GM18526 (cell line): ENCODE measurements around the gene PHIP.

Experiments used
- POLR2A ChIP-seq: IDR thresholded peaks from 3 replicates; pipeline ENCODE4 v1.6.1; 2011; ENCODE audit not compliant: insufficient read length; ENCODE audit errors: extremely low read depth

PHIP gene

DNA sequence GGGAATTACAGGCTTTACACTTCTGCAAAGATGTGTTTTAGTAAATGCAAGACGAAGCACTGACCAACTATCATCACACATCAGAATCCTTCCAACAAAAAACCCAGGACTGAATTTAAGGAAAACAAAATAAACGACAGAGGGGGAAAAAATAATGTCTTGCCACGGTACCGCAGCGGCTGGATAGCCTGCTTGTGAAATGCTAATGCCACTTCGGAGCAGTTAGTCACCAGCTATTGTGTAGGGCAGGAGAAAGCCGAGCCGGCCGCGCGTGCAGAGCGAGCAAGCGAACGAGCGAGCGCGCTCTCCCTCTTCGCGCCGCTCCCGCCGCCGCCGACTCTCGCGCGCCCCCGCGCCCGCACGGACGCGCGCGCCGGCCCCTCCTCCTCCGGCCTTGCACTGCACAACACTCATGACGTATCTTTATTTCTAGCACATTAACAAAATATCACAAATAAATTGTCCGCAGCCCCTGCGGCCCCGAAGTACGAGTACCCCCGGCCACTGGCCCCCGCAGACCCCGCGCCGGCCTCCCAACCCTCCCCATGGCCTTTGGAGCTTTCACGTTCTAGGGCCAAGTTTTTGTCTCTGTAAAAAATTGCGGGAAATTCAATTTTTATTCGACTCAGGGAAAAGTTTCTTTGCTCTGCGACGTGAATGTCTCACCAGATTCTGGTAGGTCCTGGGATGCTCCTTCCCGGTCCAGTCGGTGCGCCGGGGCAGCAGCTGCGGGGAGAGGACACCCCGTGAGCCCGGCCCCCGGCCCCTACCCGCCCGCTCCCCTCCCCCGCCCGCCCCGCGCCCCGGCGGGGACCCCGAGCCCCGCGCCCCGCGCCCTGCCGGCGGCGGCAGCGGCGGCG is 1.0 kb downstream of the PHIP start:
- peak; percentile 35 for TF ChIP-seq POLR2A

DNA sequence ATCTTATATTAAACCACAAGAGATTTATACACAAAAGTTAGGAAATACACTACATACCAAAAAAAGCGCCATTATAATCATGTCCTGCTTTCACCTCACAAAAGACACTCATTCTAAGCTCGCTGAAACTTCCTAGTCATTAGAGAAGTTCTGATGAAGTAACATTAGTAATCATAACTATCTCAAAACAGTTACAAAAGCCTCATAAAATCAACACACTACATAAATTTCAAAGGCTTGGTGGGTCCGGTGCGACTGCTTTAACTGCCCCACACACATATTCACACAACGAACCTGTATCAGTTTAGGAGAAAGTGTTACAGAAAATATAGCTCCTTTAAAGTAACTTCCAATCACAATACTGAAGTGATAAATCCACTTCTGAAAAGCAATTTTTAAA is 1.9 kb downstream of the PHIP start:
- TF ChIP-seq POLR2A = no peak

DNA sequence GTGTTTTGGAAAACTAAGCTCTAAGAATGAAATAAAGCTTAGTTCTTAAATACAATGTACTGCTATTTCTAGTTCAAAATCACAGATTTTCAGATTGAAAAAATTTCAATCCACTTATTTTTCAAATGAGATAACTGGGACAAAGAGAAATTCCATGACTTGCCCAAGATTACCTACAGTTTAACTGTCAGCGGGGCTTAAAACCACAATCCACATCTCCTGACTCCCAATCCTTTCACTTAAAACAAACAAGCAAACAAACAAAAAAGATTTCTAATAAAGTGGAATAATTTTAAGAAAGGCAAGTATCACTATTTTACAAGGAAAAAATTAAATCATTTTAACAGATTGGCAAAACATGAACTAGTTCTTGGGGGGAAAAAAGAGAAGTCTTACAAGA is 4.2 kb downstream of the PHIP start:
- TF ChIP-seq POLR2A = no peak

DNA sequence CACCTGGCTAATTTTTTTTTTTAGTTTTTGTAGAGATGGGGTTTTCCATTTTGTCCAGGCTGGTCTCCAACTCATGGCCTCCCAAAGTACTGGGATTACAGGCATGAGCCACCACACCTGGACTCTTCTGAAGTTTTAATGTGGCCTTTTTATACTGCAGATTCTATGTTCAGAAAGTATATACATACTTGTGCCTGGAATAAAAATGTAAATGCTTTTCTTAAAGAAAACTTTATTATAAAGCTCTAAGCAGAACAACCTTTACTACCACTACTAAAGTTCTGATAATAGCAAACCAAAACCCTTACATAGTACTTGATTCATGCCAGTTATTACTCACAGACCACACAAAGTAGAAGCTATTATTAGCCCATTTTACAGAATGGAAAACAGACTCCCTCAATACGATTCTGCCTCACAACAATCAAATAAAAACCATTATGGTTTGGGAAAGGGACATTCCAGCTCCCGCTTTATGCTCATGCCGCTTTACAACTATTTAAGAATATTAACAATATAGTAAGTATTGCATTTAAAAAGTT is 5.3 kb downstream of the PHIP start:
- no peak for TF ChIP-seq POLR2A

DNA sequence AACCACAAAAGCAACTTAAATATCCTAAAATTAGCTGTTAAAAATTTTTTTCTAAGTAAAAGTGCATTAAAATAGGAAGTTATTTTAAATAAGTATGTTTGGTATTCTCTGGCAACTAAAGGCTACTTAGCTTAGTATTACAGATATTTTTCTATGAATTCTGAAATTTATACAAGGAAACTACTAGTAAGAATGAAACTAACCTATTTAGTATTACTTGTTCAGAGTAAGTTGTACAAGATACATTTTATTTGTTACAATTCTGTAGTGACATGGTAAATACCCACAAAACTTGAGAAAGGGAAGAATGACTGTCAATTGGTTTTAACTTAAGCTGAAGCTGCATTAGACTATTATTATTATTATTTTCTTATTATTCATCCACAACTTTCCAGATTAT is 6.5 kb downstream of the PHIP start:
- no peak for TF ChIP-seq POLR2A

DNA sequence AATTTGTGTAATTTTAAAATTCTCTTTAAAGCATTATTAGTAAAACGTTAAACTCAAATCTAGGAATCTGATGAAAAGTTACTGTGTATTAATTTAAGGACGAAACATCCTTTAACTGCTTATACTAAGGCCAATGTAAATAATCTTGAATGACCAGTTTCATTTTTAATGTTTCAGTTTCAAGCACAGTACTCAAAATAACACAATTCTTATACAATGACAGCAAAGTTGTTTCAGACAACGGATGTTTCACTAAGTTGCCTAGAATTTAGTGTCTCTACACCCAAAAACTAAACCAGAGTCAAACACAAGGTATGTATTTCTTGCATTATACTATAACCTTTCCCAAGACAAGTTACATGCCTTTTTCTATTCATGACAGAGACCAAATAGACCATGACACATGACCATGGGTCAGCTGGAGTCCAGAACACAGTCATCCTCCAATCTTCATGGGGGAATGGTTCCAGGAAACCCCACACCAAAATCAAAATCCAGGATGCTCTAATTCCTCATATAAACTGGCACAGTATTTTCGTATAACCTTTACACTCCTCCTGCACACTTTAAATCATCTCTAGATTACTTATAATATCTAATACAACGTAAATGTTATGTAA is 7.7 kb downstream of the PHIP start:
- TF ChIP-seq POLR2A = no peak

DNA sequence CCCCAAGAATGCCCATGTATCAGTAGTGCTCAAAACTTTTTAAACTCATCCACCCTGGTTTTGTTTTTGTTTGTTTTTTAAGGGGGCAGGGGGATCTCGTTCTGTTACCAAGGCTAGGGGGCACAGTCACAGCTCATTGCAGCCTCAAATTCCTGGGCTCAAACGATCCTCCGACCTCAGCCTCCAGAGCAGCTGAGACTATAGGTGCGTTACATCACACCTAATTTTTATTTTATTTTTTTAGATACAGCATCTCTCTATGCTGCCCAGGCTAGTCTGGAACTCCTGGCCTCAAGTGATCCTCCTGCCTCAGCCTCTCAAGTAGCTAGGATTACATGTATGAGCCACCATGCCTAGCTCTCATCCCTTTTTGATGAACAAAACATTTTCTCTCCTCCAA is 11.2 kb downstream of the PHIP start:
- TF ChIP-seq POLR2A = no peak

DNA sequence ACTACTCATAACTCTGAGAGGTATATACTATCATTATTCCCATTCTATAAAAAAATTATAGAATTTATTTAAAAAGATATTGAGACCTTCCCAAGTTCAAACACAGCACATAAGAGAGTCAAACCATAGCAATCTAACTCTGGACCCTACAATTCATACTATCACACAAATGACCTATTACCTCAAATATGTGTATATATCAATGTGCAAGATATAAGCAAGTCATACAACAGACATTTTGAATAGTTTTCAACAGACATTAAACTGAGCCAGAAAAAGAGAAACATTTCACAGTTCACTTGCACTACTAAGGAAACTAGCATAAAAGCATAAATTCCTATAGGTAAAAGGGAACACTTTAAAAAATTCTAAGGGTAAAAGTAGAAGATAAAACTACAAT is 11.7 kb downstream of the PHIP start:
- TF ChIP-seq POLR2A = no peak

DNA sequence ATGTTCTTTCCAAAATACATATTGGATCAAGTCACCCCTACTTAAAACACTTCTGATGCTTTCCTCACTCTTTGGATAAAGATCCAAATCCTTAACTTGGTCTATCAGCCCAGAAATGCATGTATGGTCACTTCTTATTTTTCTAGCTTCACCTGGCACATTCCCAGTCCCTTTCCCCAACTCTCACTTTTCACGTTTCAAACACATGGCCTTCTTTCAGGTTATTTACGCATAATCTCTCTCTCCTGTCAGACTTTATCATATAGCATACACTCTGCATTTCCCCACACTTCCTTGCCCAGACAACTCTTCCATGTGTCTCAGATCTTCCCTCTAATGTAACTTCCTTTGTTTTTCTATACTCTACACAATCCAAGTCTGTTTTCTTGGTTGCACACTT is 12.8 kb downstream of the PHIP start:
- no peak for TF ChIP-seq POLR2A

DNA sequence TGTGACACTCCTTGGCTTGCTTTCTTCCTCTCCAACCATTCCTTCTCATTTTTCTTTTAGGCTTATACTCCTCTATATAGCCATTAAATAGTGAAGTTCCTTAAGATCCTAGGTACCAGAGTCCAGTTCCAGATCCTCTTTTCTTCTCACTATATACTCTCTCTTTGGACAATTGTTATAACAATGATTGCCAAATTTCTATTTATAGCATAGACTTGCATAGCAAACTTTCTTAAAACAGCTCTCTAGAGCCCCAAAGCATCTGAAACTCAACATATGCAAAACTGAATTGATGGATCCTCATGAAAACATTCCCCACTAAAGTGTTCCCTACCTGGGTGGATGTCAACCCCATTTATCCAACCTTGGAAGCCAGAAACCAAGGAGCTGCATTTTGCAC is 13.4 kb downstream of the PHIP start:
- no peak for TF ChIP-seq POLR2A

DNA sequence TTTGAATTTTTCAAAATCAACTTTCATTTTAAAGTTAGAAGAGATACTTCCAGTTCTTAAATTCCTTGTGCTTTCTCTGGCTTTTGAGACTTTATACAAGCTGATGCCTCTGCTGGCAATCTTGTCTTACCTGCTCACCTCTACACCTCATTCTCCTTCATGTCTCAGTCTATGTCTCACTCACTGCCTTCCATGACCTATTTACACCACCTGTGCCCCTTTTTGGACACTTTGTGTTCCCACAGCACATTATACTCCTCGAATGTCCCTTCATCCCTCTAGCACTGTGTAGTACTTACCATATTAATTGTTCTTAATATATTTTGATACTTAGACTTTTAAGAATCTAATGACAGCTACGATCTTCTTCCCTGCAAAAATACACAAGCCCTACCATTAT is 15.3 kb downstream of the PHIP start:
- no peak for TF ChIP-seq POLR2A

DNA sequence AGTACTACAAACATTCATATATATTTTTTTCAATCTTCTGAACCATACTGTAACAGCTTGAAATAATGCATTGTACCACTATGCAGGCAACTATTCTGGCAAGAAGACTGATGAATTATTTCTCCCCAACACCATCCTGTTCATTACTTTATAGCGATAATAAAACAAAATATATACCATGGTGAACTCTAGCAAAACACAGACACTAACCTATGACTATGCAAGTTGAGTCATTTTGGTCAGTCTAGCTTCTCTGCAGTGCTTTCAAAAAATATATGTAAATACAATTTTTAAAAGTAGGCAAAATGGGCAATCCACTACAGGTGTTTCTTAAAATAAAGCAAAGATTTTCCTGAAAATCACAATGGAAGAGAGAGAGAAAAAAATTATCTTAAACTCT is 20.3 kb downstream of the PHIP start:
- TF ChIP-seq POLR2A = no peak

DNA sequence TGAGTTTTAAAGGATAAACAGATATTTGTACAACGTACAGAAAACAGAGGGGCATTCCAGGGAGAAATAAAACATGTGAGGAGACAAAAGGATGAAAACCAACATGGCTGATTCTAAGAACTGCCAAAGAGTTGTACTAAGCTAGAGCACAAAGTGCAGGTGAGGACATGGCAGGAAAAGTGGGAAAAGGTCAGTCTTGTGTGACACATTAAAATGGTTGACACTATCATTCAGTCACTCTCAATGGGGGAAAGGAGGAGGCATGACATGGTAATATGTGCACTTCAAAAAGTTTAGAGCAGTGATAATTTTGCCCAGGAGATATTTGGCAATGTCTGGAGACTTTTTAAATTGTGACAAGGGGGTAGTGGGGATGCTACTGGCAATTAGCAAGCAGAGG is 21.8 kb downstream of the PHIP start:
- no peak for TF ChIP-seq POLR2A

DNA sequence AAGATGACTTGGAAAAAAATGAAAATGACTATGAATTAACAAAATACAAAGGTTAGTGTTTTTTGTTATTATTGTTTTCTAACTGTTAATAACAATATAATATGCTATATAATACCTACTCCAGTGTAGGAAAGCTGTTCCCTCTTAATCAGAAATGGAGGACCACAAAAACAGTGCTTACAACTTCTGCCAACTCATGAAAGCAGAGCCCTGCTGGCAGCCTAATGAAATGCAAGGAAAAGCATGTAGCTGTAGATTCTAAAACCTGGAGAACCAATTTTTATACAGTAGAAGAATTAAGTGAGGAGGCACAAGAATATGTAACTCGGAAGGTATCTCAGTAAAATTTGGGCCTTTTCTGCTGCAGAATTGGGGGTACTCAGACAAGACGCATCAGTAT is 29.4 kb downstream of the PHIP start:
- no peak for TF ChIP-seq POLR2A

DNA sequence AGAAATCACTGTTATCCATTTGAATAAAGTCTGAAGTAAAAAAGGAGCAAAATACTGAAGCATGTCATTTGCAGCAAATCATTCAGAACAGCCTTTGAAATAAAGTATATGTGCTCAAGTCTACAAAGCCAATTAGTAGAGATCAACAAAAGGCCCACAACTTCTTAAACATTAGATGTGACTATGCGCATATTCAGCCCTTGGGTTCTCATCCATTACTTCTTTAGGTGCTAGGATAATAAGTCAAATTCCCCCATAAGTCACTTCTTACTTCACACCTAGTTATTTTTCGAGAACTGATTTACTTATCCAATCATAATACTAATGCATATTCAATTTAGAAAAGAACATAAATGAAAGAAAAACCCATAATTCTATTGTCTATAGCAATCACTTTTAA is 31.0 kb downstream of the PHIP start:
- TF ChIP-seq POLR2A = no peak

DNA sequence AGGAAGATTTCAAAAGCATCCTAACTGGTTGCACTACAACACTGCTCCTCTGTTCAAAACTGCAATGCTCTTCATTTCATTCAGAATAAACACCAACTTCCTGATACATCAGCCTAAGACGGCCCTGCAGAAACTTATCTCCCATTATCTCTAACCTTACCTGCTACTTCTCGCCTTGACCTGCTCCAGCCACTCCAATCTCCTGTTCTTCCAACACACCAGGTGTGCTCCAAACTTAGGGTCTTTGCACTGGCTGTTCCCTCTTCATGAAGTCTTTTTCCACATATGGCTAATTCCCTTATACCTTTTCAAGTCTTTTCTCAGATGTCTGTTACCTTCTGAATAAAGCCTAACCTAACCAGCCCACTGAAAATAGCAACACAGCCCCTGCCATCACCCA is 32.1 kb downstream of the PHIP start:
- TF ChIP-seq POLR2A = no peak

DNA sequence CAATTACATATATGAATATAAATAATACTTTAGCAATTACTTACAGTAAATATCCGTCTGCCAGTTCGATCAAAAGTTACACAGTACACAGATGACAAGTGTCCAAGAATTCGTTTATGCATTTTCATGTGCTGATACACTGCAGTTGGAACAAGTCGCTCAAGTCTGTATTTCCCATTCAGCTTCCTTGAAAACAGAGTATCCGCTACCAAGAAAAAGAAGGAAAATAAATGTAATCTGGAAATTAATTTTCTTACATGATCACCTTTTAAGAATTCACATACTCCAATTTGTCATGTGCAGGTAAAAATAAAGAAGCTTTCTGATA is 35.3 kb downstream of the PHIP start:
- TF ChIP-seq POLR2A = no peak
